ENCODE results near the gene RAB36.
A peak's percentile ranks its signal among the peaks of the same experiment; 100 is the strongest.

DNA sequence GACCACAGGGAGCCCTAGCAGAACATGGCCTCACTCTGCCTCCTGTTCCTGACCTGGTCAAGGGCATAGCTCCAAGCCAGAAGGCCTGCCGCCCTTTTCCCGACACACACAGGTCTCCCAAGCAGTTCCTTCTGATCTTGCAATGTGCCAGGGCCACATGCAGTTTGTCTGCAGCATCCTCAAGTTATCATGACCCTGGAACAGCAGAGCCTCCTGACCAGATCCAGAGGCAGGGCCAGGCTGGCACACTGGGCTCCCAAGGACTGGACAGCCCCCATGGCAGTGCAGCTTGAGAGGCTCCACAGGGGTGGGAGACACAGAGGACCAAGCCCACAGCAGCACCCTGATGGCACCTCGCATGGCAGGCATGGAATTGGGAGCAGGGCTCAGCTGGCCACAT lies 43.8 kb upstream of the RAB36 start:
- TF ChIP-seq, protein P1, sequence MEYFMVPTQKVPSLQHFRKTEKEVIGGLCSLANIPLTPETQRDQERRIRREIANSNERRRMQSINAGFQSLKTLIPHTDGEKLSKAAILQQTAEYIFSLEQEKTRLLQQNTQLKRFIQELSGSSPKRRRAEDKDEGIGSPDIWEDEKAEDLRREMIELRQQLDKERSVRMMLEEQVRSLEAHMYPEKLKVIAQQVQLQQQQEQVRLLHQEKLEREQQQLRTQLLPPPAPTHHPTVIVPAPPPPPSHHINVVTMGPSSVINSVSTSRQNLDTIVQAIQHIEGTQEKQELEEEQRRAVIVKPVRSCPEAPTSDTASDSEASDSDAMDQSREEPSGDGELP (CRISPR knock-in tag; IDR thresholded peaks at IDR 0.05; ENCODE audit: borderline replicate concordance) = no peak
- TF ChIP-seq, protein P2, sequence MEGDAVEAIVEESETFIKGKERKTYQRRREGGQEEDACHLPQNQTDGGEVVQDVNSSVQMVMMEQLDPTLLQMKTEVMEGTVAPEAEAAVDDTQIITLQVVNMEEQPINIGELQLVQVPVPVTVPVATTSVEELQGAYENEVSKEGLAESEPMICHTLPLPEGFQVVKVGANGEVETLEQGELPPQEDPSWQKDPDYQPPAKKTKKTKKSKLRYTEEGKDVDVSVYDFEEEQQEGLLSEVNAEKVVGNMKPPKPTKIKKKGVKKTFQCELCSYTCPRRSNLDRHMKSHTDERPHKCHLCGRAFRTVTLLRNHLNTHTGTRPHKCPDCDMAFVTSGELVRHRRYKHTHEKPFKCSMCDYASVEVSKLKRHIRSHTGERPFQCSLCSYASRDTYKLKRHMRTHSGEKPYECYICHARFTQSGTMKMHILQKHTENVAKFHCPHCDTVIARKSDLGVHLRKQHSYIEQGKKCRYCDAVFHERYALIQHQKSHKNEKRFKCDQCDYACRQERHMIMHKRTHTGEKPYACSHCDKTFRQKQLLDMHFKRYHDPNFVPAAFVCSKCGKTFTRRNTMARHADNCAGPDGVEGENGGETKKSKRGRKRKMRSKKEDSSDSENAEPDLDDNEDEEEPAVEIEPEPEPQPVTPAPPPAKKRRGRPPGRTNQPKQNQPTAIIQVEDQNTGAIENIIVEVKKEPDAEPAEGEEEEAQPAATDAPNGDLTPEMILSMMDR (IDR thresholded peaks at IDR 0.05 in 2 of 3, conservative IDR thresholded peaks at IDR 0.05 in 1 of 3; ENCODE audit: insufficient read depth in 2 of 3, low read depth in 1 of 3, low read length in 3 of 3) = 0 out of 6 replicates have a peak, but pooled peaks of 1 of the 3 experiments have one; percentile 1
- no peak for TF ChIP-seq NCOA2 (IDR thresholded peaks at IDR 0.05; ENCODE audit: partially characterized antibody in 2 of 2)
- TF ChIP-seq ZC3H4 (CRISPR knock-in tag; IDR thresholded peaks at IDR 0.05; ENCODE audit: borderline replicate concordance) = no peak
- TF ChIP-seq, protein P3, sequence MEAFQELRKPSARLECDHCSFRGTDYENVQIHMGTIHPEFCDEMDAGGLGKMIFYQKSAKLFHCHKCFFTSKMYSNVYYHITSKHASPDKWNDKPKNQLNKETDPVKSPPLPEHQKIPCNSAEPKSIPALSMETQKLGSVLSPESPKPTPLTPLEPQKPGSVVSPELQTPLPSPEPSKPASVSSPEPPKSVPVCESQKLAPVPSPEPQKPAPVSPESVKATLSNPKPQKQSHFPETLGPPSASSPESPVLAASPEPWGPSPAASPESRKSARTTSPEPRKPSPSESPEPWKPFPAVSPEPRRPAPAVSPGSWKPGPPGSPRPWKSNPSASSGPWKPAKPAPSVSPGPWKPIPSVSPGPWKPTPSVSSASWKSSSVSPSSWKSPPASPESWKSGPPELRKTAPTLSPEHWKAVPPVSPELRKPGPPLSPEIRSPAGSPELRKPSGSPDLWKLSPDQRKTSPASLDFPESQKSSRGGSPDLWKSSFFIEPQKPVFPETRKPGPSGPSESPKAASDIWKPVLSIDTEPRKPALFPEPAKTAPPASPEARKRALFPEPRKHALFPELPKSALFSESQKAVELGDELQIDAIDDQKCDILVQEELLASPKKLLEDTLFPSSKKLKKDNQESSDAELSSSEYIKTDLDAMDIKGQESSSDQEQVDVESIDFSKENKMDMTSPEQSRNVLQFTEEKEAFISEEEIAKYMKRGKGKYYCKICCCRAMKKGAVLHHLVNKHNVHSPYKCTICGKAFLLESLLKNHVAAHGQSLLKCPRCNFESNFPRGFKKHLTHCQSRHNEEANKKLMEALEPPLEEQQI (IDR thresholded peaks at IDR 0.05) = no peak
- no peak for TF ChIP-seq KDM1A (IDR thresholded peaks at IDR 0.05)
- no peak for TF ChIP-seq GABPB1 (CRISPR knock-in tag; IDR thresholded peaks at IDR 0.05)
- TF ChIP-seq, protein P4, sequence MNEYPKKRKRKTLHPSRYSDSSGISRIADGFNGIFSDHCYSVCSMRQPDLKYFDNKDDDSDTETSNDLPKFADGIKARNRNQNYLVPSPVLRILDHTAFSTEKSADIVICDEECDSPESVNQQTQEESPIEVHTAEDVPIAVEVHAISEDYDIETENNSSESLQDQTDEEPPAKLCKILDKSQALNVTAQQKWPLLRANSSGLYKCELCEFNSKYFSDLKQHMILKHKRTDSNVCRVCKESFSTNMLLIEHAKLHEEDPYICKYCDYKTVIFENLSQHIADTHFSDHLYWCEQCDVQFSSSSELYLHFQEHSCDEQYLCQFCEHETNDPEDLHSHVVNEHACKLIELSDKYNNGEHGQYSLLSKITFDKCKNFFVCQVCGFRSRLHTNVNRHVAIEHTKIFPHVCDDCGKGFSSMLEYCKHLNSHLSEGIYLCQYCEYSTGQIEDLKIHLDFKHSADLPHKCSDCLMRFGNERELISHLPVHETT (CRISPR knock-in tag; conservative IDR thresholded peaks at IDR 0.05 in 1 of 2, IDR thresholded peaks at IDR 0.05 in 1 of 2) = peak in 1 of 2 experiments; percentile 47; a peak in 1 of 4 replicates

Measured in K562 (cell line).